LNCaP clone FGC (cell line): ENCODE data around the gene CSNK2A2.

ENCODE experiments used
- DNase-seq: peaks from one replicate; pipeline ENCODE4 v3.0.0-alpha.2; 2011; ENCODE audit warnings: low read depth
- H3K4me3 ChIP-seq: 2 replicates; pipeline ENCODE4 v1.5.1; 2011; ENCODE audit warnings: mild to moderate bottlenecking, low read depth, low read length, control low read depth
- TF ChIP-seq, protein P1 (sequence below): IDR thresholded peaks from 2 replicates; pipeline ENCODE4 v1.5.1; 2012; ENCODE audit warnings: mild to moderate bottlenecking; ENCODE audit not compliant: control insufficient read depth, insufficient read depth; ENCODE audit errors: extremely low read depth

The CSNK2A2 gene

DNA sequence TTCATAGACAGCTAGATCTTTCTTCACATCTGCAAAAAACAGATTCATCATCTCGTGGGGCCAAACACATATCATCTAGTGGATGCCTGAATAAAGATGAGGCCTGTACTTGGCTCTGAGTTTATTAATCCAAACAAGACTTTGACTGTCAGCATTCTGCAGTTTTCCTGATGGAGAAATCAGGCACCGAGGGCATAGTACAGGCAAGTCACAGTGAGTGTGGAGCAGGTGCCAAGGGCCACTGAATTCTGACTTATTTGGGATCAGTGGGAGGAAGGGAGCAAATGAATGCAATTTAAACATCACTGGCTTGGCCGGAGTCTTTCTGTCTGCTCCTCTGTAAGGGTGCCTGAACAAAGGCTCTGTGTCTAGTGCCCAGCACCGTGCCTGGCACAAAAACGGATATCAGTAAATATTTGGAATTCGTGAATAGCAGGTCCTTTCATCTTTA, 69.7 kb downstream of the CSNK2A2 start:
- TF ChIP-seq, protein P1, sequence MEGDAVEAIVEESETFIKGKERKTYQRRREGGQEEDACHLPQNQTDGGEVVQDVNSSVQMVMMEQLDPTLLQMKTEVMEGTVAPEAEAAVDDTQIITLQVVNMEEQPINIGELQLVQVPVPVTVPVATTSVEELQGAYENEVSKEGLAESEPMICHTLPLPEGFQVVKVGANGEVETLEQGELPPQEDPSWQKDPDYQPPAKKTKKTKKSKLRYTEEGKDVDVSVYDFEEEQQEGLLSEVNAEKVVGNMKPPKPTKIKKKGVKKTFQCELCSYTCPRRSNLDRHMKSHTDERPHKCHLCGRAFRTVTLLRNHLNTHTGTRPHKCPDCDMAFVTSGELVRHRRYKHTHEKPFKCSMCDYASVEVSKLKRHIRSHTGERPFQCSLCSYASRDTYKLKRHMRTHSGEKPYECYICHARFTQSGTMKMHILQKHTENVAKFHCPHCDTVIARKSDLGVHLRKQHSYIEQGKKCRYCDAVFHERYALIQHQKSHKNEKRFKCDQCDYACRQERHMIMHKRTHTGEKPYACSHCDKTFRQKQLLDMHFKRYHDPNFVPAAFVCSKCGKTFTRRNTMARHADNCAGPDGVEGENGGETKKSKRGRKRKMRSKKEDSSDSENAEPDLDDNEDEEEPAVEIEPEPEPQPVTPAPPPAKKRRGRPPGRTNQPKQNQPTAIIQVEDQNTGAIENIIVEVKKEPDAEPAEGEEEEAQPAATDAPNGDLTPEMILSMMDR = no peak
- DNase-seq = no peak
- peak overlapping the region; percentile 81 for H3K4me3 ChIP-seq

GRCh38 chr16:58127634-58128033, 70.3 kb downstream of the CSNK2A2 start:
- no peak for DNase-seq
- TF ChIP-seq, protein P1 = no peak
- peak overlapping the region; percentile 81 for H3K4me3 ChIP-seq

DNA sequence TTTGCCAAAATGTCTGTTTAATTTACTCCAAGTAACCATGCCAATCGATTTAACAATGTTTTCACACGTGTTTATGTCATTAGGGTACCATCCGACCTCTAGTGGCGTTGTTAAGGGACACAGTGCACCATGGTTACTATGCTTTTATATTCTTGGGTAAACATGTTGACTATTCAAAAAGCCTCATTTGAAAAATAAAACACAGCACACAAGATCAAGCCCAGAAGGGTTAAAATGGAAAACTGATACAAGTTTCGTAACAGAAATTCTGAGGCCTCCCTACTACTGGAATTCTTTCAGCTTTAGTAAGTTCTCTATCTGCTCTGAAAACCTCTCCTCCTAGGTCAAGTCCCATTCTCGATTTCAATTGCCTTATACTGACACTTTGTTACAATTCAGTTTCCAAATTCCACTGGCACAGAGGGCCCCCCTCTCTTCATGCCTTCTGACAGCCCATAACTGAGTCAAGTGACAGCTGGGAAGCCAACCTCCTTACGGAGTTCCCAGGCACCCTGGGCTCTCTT, 70.8 kb downstream of the CSNK2A2 start:
- peak; percentile 62 for DNase-seq
- peak overlapping the region; percentile 81 for H3K4me3 ChIP-seq
- TF ChIP-seq, protein P1 = peak; percentile 55

DNA sequence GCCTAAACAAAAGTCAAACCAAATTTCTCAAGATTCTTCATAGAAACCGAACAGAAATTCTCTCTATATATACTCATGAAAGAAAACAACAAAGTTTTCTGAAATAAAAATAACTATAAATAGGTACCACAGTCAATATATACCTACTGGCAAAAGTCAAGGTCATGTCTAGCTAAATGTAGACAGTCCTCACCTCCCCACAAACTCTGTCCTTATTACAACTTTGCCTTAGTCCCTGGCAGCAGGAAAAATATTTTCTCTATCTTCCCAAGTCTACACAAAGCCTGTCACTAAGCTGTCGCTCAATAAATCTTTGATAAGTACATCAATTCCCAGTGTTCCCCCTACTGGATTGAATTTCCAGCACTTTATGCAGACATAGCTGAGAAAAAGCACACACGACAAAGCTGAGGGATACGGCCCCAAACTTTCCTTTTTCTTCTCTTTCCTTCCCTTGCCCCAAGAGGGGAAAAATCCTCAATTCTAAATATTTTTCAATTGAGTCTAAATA, 71.4 kb downstream of the CSNK2A2 start:
- no peak for DNase-seq
- TF ChIP-seq, protein P1 = no peak
- peak overlapping the region; percentile 25; the same call in 1 of the 2 replicates for H3K4me3 ChIP-seq

DNA sequence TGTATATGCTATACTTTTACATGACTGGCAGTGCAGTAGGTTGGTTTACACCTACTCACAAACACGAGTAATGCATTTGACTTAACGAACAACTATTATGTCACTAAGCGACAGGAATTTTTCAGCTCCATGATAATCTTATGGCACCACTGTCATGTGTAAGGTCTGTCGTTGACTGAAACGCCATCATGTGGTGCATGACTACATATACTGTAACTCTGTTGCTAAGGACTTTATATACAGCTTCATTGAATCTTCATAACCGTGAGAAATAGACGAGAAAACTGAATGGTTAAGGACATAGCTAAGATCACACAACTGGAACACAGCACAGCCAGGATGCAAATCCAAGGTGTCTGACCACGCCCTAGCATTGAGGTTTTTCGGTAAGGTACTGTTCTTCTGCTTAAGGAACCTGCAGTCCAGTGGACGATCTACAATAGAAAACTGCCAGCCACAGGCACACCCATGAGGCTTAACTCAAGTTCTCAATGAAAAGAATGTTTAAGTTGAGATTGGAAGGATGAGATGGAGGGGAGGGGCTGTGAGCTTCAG, 72.0 kb downstream of the CSNK2A2 start:
- TF ChIP-seq, protein P1 = no peak
- DNase-seq = no peak
- H3K4me3 ChIP-seq = no peak overlapping the region

DNA sequence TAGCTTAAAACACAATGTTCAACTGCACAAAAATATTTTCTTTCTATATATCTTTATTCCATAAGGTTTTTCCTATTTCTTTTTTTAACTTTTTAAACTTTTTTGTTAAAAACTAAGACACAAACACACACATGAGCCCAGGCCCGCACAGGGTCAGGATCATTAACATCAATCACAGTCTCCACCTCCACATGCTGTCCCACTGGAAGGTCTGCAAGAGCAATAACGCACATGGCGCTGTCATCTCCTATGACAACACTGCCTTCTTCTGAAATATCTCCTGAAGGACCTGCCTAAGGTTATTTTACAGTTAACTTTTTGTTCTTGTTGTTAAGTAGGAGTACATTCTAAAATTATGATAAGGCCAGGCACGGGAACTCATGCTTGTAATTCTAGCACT, 72.9 kb downstream of the CSNK2A2 start:
- TF ChIP-seq, protein P1 = no peak
- H3K4me3 ChIP-seq = no peak overlapping the region
- no peak for DNase-seq

GRCh38 chr16:58124601-58124915, 73.3 kb downstream of the CSNK2A2 start:
- H3K4me3 ChIP-seq = no peak overlapping the region
- TF ChIP-seq, protein P1 = no peak
- no peak for DNase-seq
